ENCODE data around the gene PLXNB2.
A peak's percentile ranks its signal among the peaks of the same experiment; 100 is the strongest.

The PLXNB2 gene

DNA sequence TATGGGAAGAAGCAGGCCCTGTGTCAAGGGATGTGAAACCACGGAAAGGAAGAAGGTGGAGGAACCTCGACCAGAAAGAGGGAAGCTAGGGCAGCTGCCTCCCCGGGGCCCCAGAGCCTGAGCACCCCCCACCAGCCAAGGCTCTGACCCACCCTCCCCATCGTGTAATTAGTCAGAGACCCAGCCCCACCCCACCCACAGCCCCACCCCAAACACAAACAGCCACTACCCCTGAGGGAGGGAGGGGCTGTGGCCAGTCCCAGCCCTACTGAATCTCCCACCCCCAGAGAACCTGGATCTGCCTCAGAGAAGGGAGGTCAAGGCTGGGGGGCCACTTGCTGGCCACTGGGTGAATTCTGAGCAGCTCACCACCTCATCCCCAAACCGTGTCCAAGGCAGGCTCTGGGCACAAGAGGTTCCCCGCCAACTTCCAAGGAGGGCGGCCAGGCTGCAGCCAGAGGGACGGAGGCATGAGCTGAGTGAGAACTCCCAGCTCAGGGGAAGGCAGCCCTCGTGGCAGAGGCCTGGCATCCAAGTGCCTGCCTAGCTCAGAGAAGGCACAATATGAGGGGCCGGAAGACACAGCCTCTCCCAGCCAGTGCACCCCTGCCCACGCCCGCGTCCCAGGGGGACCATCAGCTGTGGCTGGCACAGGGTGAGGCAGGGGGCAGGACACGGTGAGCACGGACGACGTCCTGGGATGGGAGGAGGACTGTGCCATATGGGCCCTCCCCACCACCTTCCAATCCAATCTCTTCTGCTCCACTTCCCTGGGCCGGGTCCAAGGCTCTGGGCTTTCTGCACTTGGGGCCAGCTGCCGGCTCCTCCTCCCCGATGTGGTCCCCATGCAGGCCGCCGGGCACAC, 2.7 kb downstream of the PLXNB2 start:
- Histone ChIP-seq H2BK120ac (ENCODE audit: insufficient read depth, low read length, poor library complexity) (no peak overlapping the region), H3K9me3 (ENCODE audit: insufficient read depth, low read depth, low read length) (no peaks in the 10 kb centered on the region), H2BK12ac (ENCODE audit: low read length) (peak overlapping the region; percentile 59), H2BK5ac (ENCODE audit: low read depth, low read length, poor library complexity) (no peak overlapping the region), H3K79me1 (ENCODE audit: low read length) (peaks cover 36% of the 10 kb centered on the region), H4K12ac (ENCODE audit: low read depth, low read length) (peak overlapping the region; percentile 46), H3K36me3 (ENCODE audit: control insufficient read depth in 1 of 2, insufficient read depth in 2 of 2, low read length in 2 of 2) (peaks cover 6% of the 10 kb centered on the region in 2 experiments), H2AK5ac (ENCODE audit: low read length) (peak overlapping the region; percentile 28), H3K4me3 (ENCODE audit: low read depth, low read length) (no peak overlapping the region), H4K91ac (ENCODE audit: low read depth, low read length) (peak overlapping the region; percentile 90), H3K23ac (ENCODE audit: low read length) (no peak overlapping the region), H3K4me1 (ENCODE audit: control insufficient read depth in 1 of 2, insufficient read depth in 2 of 2, low read length in 2 of 2) (peaks cover 45 to 49% of the 10 kb centered on the region in 2 experiments), H3K4me2 (ENCODE audit: low read length) (no peak overlapping the region), H2AFZ (ENCODE audit: insufficient read depth, low read length, poor library complexity) (no peak overlapping the region), H3K9ac (ENCODE audit: low read length) (no peak overlapping the region), H3K27me3 (ENCODE audit: insufficient read depth, low read length) (no peaks in the 10 kb centered on the region), H3K18ac (ENCODE audit: low read length) (peak overlapping the region; percentile 63), H3K4ac (ENCODE audit: low read depth, low read length) (peak overlapping the region; percentile 28), H3K79me2 (ENCODE audit: control insufficient read depth, insufficient read depth, low read length, poor library complexity) (peaks cover 16% of the 10 kb centered on the region), H3K14ac (ENCODE audit: low read length) (peak overlapping the region; percentile 30), H3K27ac (ENCODE audit: low read depth, low read length) (no peak overlapping the region), H4K8ac (ENCODE audit: low read depth, low read length) (peak overlapping the region; percentile 36)
- WGBS (ENCODE audit: extremely low coverage, insufficient coverage, insufficient read length), result no CpG with 5 or more reads among the region's 22 CpGs
- peak in 1 of 2 donors; percentile 44 for DNase-seq

- Histone ChIP-seq H2BK5ac (ENCODE audit: low read depth, low read length, poor library complexity) (no peak overlapping the region), H2BK12ac (ENCODE audit: low read length) (peak overlapping the region; percentile 59), H2AK5ac (ENCODE audit: low read length) (peak overlapping the region; percentile 28), H3K23ac (ENCODE audit: low read length) (no peak overlapping the region), H3K9ac (ENCODE audit: low read length) (no peak overlapping the region), H3K4me3 (ENCODE audit: low read depth, low read length) (no peak overlapping the region), H4K12ac (ENCODE audit: low read depth, low read length) (peak overlapping the region; percentile 46), H3K27ac (ENCODE audit: low read depth, low read length) (peak overlapping the region; percentile 7), H2BK120ac (ENCODE audit: insufficient read depth, low read length, poor library complexity) (no peak overlapping the region), H3K4me1 (ENCODE audit: control insufficient read depth in 1 of 2, insufficient read depth in 2 of 2, low read length in 2 of 2) (peaks cover 49 to 52% of the 10 kb centered on the region in 2 experiments), H3K9me3 (ENCODE audit: insufficient read depth, low read depth, low read length) (no peaks in the 10 kb centered on the region), H3K14ac (ENCODE audit: low read length) (peak overlapping the region; percentile 30), H3K18ac (ENCODE audit: low read length) (peak overlapping the region; percentile 56), H3K4ac (ENCODE audit: low read depth, low read length) (no peak overlapping the region), H4K91ac (ENCODE audit: low read depth, low read length) (peak overlapping the region; percentile 22), H3K79me1 (ENCODE audit: low read length) (peaks cover 38% of the 10 kb centered on the region), H3K79me2 (ENCODE audit: control insufficient read depth, insufficient read depth, low read length, poor library complexity) (peaks cover 19% of the 10 kb centered on the region), H3K36me3 (ENCODE audit: control insufficient read depth in 1 of 2, insufficient read depth in 2 of 2, low read length in 2 of 2) (peaks cover 6% of the 10 kb centered on the region in 2 experiments), H3K27me3 (ENCODE audit: insufficient read depth, low read length) (no peaks in the 10 kb centered on the region), H4K8ac (ENCODE audit: low read depth, low read length) (peak overlapping the region; percentile 36), H3K4me2 (ENCODE audit: low read length) (peak overlapping the region; percentile 23), H2AFZ (ENCODE audit: insufficient read depth, low read length, poor library complexity) (no peak overlapping the region)
- DNase-seq, result peak; percentile 99
- WGBS (ENCODE audit: extremely low coverage, insufficient coverage, insufficient read length), result no CpG with 5 or more reads among the region's 11 CpGs
Measured at GRCh38 chr22:50303848-50304527, 3.5 kb downstream of the PLXNB2 start.

GRCh38 chr22:50303515-50303847, 4.0 kb downstream of the PLXNB2 start:
- peaks cover 41% of the 10 kb centered on the region for H3K79me1 ChIP-seq (ENCODE audit: low read length)
- peak overlapping the region; percentile 8 for H4K91ac ChIP-seq (ENCODE audit: low read depth, low read length)
- H3K9me3 ChIP-seq (ENCODE audit: insufficient read depth, low read depth, low read length), result no peaks in the 10 kb centered on the region
- no CpG with 5 or more reads among the region's 7 CpGs for WGBS (ENCODE audit: extremely low coverage, insufficient coverage, insufficient read length)
- no peak for DNase-seq
- peaks cover 6% of the 10 kb centered on the region in 2 experiments for H3K36me3 ChIP-seq (ENCODE audit: control insufficient read depth in 1 of 2, insufficient read depth in 2 of 2, low read length in 2 of 2)
- no peak overlapping the region for H4K12ac ChIP-seq (ENCODE audit: low read depth, low read length)
- peak overlapping the region; percentile 13 for H4K8ac ChIP-seq (ENCODE audit: low read depth, low read length)
- H3K4me2 ChIP-seq (ENCODE audit: low read length), result no peak overlapping the region
- H3K23ac ChIP-seq (ENCODE audit: low read length), result no peak overlapping the region
- H3K9ac ChIP-seq (ENCODE audit: low read length), result no peak overlapping the region
- H2BK5ac ChIP-seq (ENCODE audit: low read depth, low read length, poor library complexity), result peak overlapping the region; percentile 16
- no peak overlapping the region for H2AFZ ChIP-seq (ENCODE audit: insufficient read depth, low read length, poor library complexity)
- H3K18ac ChIP-seq (ENCODE audit: low read length), result peak overlapping the region; percentile 47
- H2AK5ac ChIP-seq (ENCODE audit: low read length), result peak overlapping the region; percentile 36
- H3K14ac ChIP-seq (ENCODE audit: low read length), result peak overlapping the region; percentile 2
- H3K79me2 ChIP-seq (ENCODE audit: control insufficient read depth, insufficient read depth, low read length, poor library complexity), result peaks cover 21% of the 10 kb centered on the region
- peaks cover 52 to 53% of the 10 kb centered on the region in 2 experiments for H3K4me1 ChIP-seq (ENCODE audit: control insufficient read depth in 1 of 2, insufficient read depth in 2 of 2, low read length in 2 of 2)
- peak overlapping the region; percentile 2 for H3K4ac ChIP-seq (ENCODE audit: low read depth, low read length)
- H3K4me3 ChIP-seq (ENCODE audit: low read depth, low read length), result no peak overlapping the region
- H2BK120ac ChIP-seq (ENCODE audit: insufficient read depth, low read length, poor library complexity), result no peak overlapping the region
- peak overlapping the region; percentile 2 for H2BK12ac ChIP-seq (ENCODE audit: low read length)
- no peaks in the 10 kb centered on the region for H3K27me3 ChIP-seq (ENCODE audit: insufficient read depth, low read length)
- peak overlapping the region; percentile 7 for H3K27ac ChIP-seq (ENCODE audit: low read depth, low read length)

DNA sequence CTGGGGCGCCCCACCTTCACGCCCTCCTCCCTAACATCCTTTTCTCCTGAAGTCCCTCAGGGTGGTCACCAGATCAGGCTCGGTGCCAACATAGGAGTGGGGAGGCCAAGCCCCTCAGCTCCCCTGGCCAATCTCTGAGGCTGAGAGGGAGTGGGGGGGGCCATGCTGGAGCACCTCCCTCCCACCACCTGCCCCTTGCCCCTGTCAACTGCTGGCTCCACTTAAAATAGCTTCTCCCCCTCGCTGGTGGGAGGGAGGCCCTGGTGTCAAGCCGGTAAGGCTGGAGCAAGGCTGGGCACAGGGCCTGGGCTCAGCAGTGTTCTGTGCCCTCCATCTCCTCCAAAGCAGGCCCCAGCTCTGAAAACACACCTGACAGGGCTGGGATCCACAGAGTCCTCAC, 4.9 kb downstream of the PLXNB2 start:
- H3K79me1 ChIP-seq (ENCODE audit: low read length), result peaks cover 35% of the 10 kb centered on the region

More for the DNA sequence above, 4.9 kb downstream of the PLXNB2 start:
- Histone ChIP-seq H2BK5ac (ENCODE audit: low read depth, low read length, poor library complexity) (no peak overlapping the region), H4K91ac (ENCODE audit: low read depth, low read length) (no peak overlapping the region), H3K36me3 (ENCODE audit: control insufficient read depth in 1 of 2, insufficient read depth in 2 of 2, low read length in 2 of 2) (peaks cover 6% of the 10 kb centered on the region in 2 experiments), H2BK120ac (ENCODE audit: insufficient read depth, low read length, poor library complexity) (no peak overlapping the region), H2AK5ac (ENCODE audit: low read length) (no peak overlapping the region), H3K9ac (ENCODE audit: low read length) (no peak overlapping the region), H2BK12ac (ENCODE audit: low read length) (no peak overlapping the region), H4K8ac (ENCODE audit: low read depth, low read length) (no peak overlapping the region), H3K4me1 (ENCODE audit: control insufficient read depth in 1 of 2, insufficient read depth in 2 of 2, low read length in 2 of 2) (peaks cover 47 to 48% of the 10 kb centered on the region in 2 experiments), H4K12ac (ENCODE audit: low read depth, low read length) (no peak overlapping the region), H3K79me2 (ENCODE audit: control insufficient read depth, insufficient read depth, low read length, poor library complexity) (peaks cover 21% of the 10 kb centered on the region), H3K9me3 (ENCODE audit: insufficient read depth, low read depth, low read length) (no peaks in the 10 kb centered on the region), H2AFZ (ENCODE audit: insufficient read depth, low read length, poor library complexity) (peak overlapping the region; percentile 60), H3K27ac (ENCODE audit: low read depth, low read length) (no peak overlapping the region), H3K4me2 (ENCODE audit: low read length) (no peak overlapping the region), H3K14ac (ENCODE audit: low read length) (no peak overlapping the region), H3K23ac (ENCODE audit: low read length) (no peak overlapping the region), H3K4ac (ENCODE audit: low read depth, low read length) (no peak overlapping the region), H3K18ac (ENCODE audit: low read length) (no peak overlapping the region), H3K4me3 (ENCODE audit: low read depth, low read length) (no peak overlapping the region), H3K27me3 (ENCODE audit: insufficient read depth, low read length) (no peaks in the 10 kb centered on the region)
- no CpG with 5 or more reads among the region's 5 CpGs for WGBS (ENCODE audit: extremely low coverage, insufficient coverage, insufficient read length)
- DNase-seq, result no peak

All from trophoblast cell (in vitro differentiated cells and primary cell).